HL-60 (cell line): Measurements from ENCODE around the gene MGAT4B.

Source experiments
- GABPA ChIP-seq: IDR thresholded peaks from 2 replicates; pipeline ENCODE4 v1.6.1; 2012; ENCODE audit warnings: low read depth
- POLR2AphosphoS5 ChIP-seq: IDR thresholded peaks from 2 replicates; pipeline ENCODE4 v1.6.1; 2012; ENCODE audit warnings: low read depth
- SPI1 ChIP-seq: IDR thresholded peaks from 2 replicates; pipeline ENCODE4 v1.6.1; 2012; ENCODE audit warnings: low read depth, mild to moderate bottlenecking, borderline replicate concordance
- TF ChIP-seq, protein P1 (sequence below): IDR thresholded peaks from one replicate; pipeline ENCODE4 v1.5.1; 2011; ENCODE audit warnings: low read length, control low read depth, inconsistent platforms; ENCODE audit not compliant: insufficient read depth
- TF ChIP-seq, protein P2 (sequence below): IDR thresholded peaks from 2 replicates; pipeline ENCODE4 v1.6.1; 2012; ENCODE audit warnings: low read depth; ENCODE audit not compliant: insufficient replicate concordance

GRCh38 chr5:179804555-179804947 is 2.1 kb downstream of the MGAT4B start:
- TF ChIP-seq POLR2AphosphoS5 = no peak
- TF ChIP-seq, protein P1, sequence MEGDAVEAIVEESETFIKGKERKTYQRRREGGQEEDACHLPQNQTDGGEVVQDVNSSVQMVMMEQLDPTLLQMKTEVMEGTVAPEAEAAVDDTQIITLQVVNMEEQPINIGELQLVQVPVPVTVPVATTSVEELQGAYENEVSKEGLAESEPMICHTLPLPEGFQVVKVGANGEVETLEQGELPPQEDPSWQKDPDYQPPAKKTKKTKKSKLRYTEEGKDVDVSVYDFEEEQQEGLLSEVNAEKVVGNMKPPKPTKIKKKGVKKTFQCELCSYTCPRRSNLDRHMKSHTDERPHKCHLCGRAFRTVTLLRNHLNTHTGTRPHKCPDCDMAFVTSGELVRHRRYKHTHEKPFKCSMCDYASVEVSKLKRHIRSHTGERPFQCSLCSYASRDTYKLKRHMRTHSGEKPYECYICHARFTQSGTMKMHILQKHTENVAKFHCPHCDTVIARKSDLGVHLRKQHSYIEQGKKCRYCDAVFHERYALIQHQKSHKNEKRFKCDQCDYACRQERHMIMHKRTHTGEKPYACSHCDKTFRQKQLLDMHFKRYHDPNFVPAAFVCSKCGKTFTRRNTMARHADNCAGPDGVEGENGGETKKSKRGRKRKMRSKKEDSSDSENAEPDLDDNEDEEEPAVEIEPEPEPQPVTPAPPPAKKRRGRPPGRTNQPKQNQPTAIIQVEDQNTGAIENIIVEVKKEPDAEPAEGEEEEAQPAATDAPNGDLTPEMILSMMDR = no peak
- TF ChIP-seq, protein P2, sequence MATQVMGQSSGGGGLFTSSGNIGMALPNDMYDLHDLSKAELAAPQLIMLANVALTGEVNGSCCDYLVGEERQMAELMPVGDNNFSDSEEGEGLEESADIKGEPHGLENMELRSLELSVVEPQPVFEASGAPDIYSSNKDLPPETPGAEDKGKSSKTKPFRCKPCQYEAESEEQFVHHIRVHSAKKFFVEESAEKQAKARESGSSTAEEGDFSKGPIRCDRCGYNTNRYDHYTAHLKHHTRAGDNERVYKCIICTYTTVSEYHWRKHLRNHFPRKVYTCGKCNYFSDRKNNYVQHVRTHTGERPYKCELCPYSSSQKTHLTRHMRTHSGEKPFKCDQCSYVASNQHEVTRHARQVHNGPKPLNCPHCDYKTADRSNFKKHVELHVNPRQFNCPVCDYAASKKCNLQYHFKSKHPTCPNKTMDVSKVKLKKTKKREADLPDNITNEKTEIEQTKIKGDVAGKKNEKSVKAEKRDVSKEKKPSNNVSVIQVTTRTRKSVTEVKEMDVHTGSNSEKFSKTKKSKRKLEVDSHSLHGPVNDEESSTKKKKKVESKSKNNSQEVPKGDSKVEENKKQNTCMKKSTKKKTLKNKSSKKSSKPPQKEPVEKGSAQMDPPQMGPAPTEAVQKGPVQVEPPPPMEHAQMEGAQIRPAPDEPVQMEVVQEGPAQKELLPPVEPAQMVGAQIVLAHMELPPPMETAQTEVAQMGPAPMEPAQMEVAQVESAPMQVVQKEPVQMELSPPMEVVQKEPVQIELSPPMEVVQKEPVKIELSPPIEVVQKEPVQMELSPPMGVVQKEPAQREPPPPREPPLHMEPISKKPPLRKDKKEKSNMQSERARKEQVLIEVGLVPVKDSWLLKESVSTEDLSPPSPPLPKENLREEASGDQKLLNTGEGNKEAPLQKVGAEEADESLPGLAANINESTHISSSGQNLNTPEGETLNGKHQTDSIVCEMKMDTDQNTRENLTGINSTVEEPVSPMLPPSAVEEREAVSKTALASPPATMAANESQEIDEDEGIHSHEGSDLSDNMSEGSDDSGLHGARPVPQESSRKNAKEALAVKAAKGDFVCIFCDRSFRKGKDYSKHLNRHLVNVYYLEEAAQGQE = no peak
- no peak for TF ChIP-seq SPI1
- TF ChIP-seq GABPA = no peak
